ENCODE data around the gene MAP3K9.

The MAP3K9 gene

GRCh38 chr14:70731447-70732239 is 77.7 kb downstream of the MAP3K9 start:
- H3K36me3 ChIP-seq (ENCODE audit: control insufficient read depth in 1 of 2, insufficient read depth in 2 of 2, low read length in 2 of 2): peaks cover 12 to 33% of the 10 kb centered on the region in 2 donors
- H3K27ac ChIP-seq (ENCODE audit: low read depth, low read length): no peak overlapping the region
- no peaks in the 10 kb centered on the region for H3K27me3 ChIP-seq (ENCODE audit: control insufficient read depth in 1 of 2, insufficient read depth in 2 of 2, low read length in 2 of 2)
- no peaks in the 10 kb centered on the region for H3K4me1 ChIP-seq (ENCODE audit: control insufficient read depth in 1 of 2, insufficient read depth in 2 of 2, low read length in 2 of 2)
- no peaks in the 10 kb centered on the region for H3K9me3 ChIP-seq (ENCODE audit: control insufficient read depth in 1 of 2, low read length in 2 of 2)
- H3K4me3 ChIP-seq (ENCODE audit: low read depth in 1 of 2, low read length in 2 of 2): no peak overlapping the region
- no peak overlapping the region for H3K9ac ChIP-seq (ENCODE audit: low read depth in 1 of 2, low read length in 2 of 2)

GRCh38 chr14:70730393-70730792 is 78.9 kb downstream of the MAP3K9 start:
- Histone ChIP-seq H3K27me3 (ENCODE audit: control insufficient read depth in 1 of 2, insufficient read depth in 2 of 2, low read length in 2 of 2) (no peaks in the 10 kb centered on the region), H3K27ac (ENCODE audit: low read depth, low read length) (no peak overlapping the region), H3K36me3 (ENCODE audit: control insufficient read depth in 1 of 2, insufficient read depth in 2 of 2, low read length in 2 of 2) (peaks cover 12 to 33% of the 10 kb centered on the region in 2 donors), H3K9ac (ENCODE audit: low read depth in 1 of 2, low read length in 2 of 2) (no peak overlapping the region), H3K9me3 (ENCODE audit: control insufficient read depth in 1 of 2, low read length in 2 of 2) (no peaks in the 10 kb centered on the region), H3K4me3 (ENCODE audit: low read depth in 1 of 2, low read length in 2 of 2) (no peak overlapping the region), H3K4me1 (ENCODE audit: control insufficient read depth in 1 of 2, insufficient read depth in 2 of 2, low read length in 2 of 2) (no peaks in the 10 kb centered on the region)

GRCh38 chr14:70726651-70727375 is 82.5 kb downstream of the MAP3K9 start:
- H3K9me3 ChIP-seq (ENCODE audit: control insufficient read depth in 1 of 2, low read length in 2 of 2): no peaks in the 10 kb centered on the region
- peaks cover 0 to 10% of the 10 kb centered on the region in 2 donors for H3K36me3 ChIP-seq (ENCODE audit: control insufficient read depth in 1 of 2, insufficient read depth in 2 of 2, low read length in 2 of 2)
- H3K27me3 ChIP-seq (ENCODE audit: control insufficient read depth in 1 of 2, insufficient read depth in 2 of 2, low read length in 2 of 2): no peaks in the 10 kb centered on the region
- no peak overlapping the region for H3K27ac ChIP-seq (ENCODE audit: low read depth, low read length)
- no peaks in the 10 kb centered on the region for H3K4me1 ChIP-seq (ENCODE audit: control insufficient read depth in 1 of 2, insufficient read depth in 2 of 2, low read length in 2 of 2)
- no peak overlapping the region for H3K9ac ChIP-seq (ENCODE audit: low read depth in 1 of 2, low read length in 2 of 2)
- H3K4me3 ChIP-seq (ENCODE audit: low read depth in 1 of 2, low read length in 2 of 2): no peak overlapping the region

GRCh38 chr14:70724944-70725343 is 84.4 kb downstream of the MAP3K9 start:
- no peaks in the 10 kb centered on the region for H3K27me3 ChIP-seq (ENCODE audit: control insufficient read depth in 1 of 2, insufficient read depth in 2 of 2, low read length in 2 of 2)
- no peak overlapping the region for H3K4me3 ChIP-seq (ENCODE audit: low read depth in 1 of 2, low read length in 2 of 2)
- H3K4me1 ChIP-seq (ENCODE audit: control insufficient read depth in 1 of 2, insufficient read depth in 2 of 2, low read length in 2 of 2): no peaks in the 10 kb centered on the region
- H3K27ac ChIP-seq (ENCODE audit: low read depth, low read length): no peak overlapping the region
- H3K36me3 ChIP-seq (ENCODE audit: control insufficient read depth in 1 of 2, insufficient read depth in 2 of 2, low read length in 2 of 2): peaks cover 0 to 2% of the 10 kb centered on the region in 2 donors
- H3K9me3 ChIP-seq (ENCODE audit: control insufficient read depth in 1 of 2, low read length in 2 of 2): no peaks in the 10 kb centered on the region
- no peak overlapping the region for H3K9ac ChIP-seq (ENCODE audit: low read depth in 1 of 2, low read length in 2 of 2)

GRCh38 chr14:70724110-70724509 is 85.2 kb downstream of the MAP3K9 start:
- H3K27me3 ChIP-seq (ENCODE audit: control insufficient read depth in 1 of 2, insufficient read depth in 2 of 2, low read length in 2 of 2): no peaks in the 10 kb centered on the region
- no peak overlapping the region for H3K4me3 ChIP-seq (ENCODE audit: low read depth in 1 of 2, low read length in 2 of 2)
- H3K9me3 ChIP-seq (ENCODE audit: control insufficient read depth in 1 of 2, low read length in 2 of 2): no peaks in the 10 kb centered on the region
- H3K4me1 ChIP-seq (ENCODE audit: control insufficient read depth in 1 of 2, insufficient read depth in 2 of 2, low read length in 2 of 2): no peaks in the 10 kb centered on the region
- no peaks in the 10 kb centered on the region for H3K36me3 ChIP-seq (ENCODE audit: control insufficient read depth in 1 of 2, insufficient read depth in 2 of 2, low read length in 2 of 2)
- no peak overlapping the region for H3K27ac ChIP-seq (ENCODE audit: low read depth, low read length)
- no peak overlapping the region for H3K9ac ChIP-seq (ENCODE audit: low read depth in 1 of 2, low read length in 2 of 2)

- Histone ChIP-seq H3K27ac (ENCODE audit: low read depth, low read length) (no peak overlapping the region), H3K27me3 (ENCODE audit: control insufficient read depth in 1 of 2, insufficient read depth in 2 of 2, low read length in 2 of 2) (no peaks in the 10 kb centered on the region), H3K4me3 (ENCODE audit: low read depth in 1 of 2, low read length in 2 of 2) (no peak overlapping the region), H3K4me1 (ENCODE audit: control insufficient read depth in 1 of 2, insufficient read depth in 2 of 2, low read length in 2 of 2) (peaks cover 7 to 8% of the 10 kb centered on the region in 2 donors), H3K9me3 (ENCODE audit: control insufficient read depth in 1 of 2, low read length in 2 of 2) (no peaks in the 10 kb centered on the region), H3K9ac (ENCODE audit: low read depth in 1 of 2, low read length in 2 of 2) (no peak overlapping the region), H3K36me3 (ENCODE audit: control insufficient read depth in 1 of 2, insufficient read depth in 2 of 2, low read length in 2 of 2) (no peaks in the 10 kb centered on the region)
Observed at GRCh38 chr14:70723276-70723675, 86.0 kb downstream of the MAP3K9 start.

GRCh38 chr14:70722418-70722817 is 86.9 kb downstream of the MAP3K9 start:
- no peaks in the 10 kb centered on the region for H3K27me3 ChIP-seq (ENCODE audit: control insufficient read depth in 1 of 2, insufficient read depth in 2 of 2, low read length in 2 of 2)
- peaks cover 8 to 11% of the 10 kb centered on the region in 2 donors for H3K4me1 ChIP-seq (ENCODE audit: control insufficient read depth in 1 of 2, insufficient read depth in 2 of 2, low read length in 2 of 2)
- H3K27ac ChIP-seq (ENCODE audit: low read depth, low read length): no peak overlapping the region
- H3K9ac ChIP-seq (ENCODE audit: low read depth in 1 of 2, low read length in 2 of 2): no peak overlapping the region
- H3K36me3 ChIP-seq (ENCODE audit: control insufficient read depth in 1 of 2, insufficient read depth in 2 of 2, low read length in 2 of 2): no peaks in the 10 kb centered on the region
- H3K9me3 ChIP-seq (ENCODE audit: control insufficient read depth in 1 of 2, low read length in 2 of 2): no peaks in the 10 kb centered on the region
- no peak overlapping the region for H3K4me3 ChIP-seq (ENCODE audit: low read depth in 1 of 2, low read length in 2 of 2)

- Histone ChIP-seq H3K4me1 (ENCODE audit: control insufficient read depth in 1 of 2, insufficient read depth in 2 of 2, low read length in 2 of 2) (peaks cover 17 to 18% of the 10 kb centered on the region in 2 donors), H3K27ac (ENCODE audit: low read depth, low read length) (no peak overlapping the region), H3K27me3 (ENCODE audit: control insufficient read depth in 1 of 2, insufficient read depth in 2 of 2, low read length in 2 of 2) (no peaks in the 10 kb centered on the region), H3K4me3 (ENCODE audit: low read depth in 1 of 2, low read length in 2 of 2) (no peak overlapping the region), H3K9ac (ENCODE audit: low read depth in 1 of 2, low read length in 2 of 2) (no peak overlapping the region), H3K9me3 (ENCODE audit: control insufficient read depth in 1 of 2, low read length in 2 of 2) (no peaks in the 10 kb centered on the region), H3K36me3 (ENCODE audit: control insufficient read depth in 1 of 2, insufficient read depth in 2 of 2, low read length in 2 of 2) (no peaks in the 10 kb centered on the region)
Observed at GRCh38 chr14:70721542-70721941, 87.8 kb downstream of the MAP3K9 start.

- Histone ChIP-seq H3K4me1 (ENCODE audit: control insufficient read depth in 1 of 2, insufficient read depth in 2 of 2, low read length in 2 of 2) (peaks cover 19 to 21% of the 10 kb centered on the region in 2 donors), H3K9ac (ENCODE audit: low read depth in 1 of 2, low read length in 2 of 2) (no peak overlapping the region), H3K27me3 (ENCODE audit: control insufficient read depth in 1 of 2, insufficient read depth in 2 of 2, low read length in 2 of 2) (no peaks in the 10 kb centered on the region), H3K9me3 (ENCODE audit: control insufficient read depth in 1 of 2, low read length in 2 of 2) (no peaks in the 10 kb centered on the region), H3K4me3 (ENCODE audit: low read depth in 1 of 2, low read length in 2 of 2) (no peak overlapping the region), H3K36me3 (ENCODE audit: control insufficient read depth in 1 of 2, insufficient read depth in 2 of 2, low read length in 2 of 2) (no peaks in the 10 kb centered on the region), H3K27ac (ENCODE audit: low read depth, low read length) (no peak overlapping the region)
Observed at GRCh38 chr14:70718383-70719118, 90.8 kb downstream of the MAP3K9 start.

- peaks cover 19 to 21% of the 10 kb centered on the region in 2 donors for H3K4me1 ChIP-seq (ENCODE audit: control insufficient read depth in 1 of 2, insufficient read depth in 2 of 2, low read length in 2 of 2)
- H3K27ac ChIP-seq (ENCODE audit: low read depth, low read length): no peak overlapping the region
- no peak overlapping the region for H3K4me3 ChIP-seq (ENCODE audit: low read depth in 1 of 2, low read length in 2 of 2)
- H3K9ac ChIP-seq (ENCODE audit: low read depth in 1 of 2, low read length in 2 of 2): no peak overlapping the region
- H3K36me3 ChIP-seq (ENCODE audit: control insufficient read depth in 1 of 2, insufficient read depth in 2 of 2, low read length in 2 of 2): no peaks in the 10 kb centered on the region
- no peaks in the 10 kb centered on the region for H3K27me3 ChIP-seq (ENCODE audit: control insufficient read depth in 1 of 2, insufficient read depth in 2 of 2, low read length in 2 of 2)
- H3K9me3 ChIP-seq (ENCODE audit: control insufficient read depth in 1 of 2, low read length in 2 of 2): no peaks in the 10 kb centered on the region
Observed at GRCh38 chr14:70716958-70717357, 92.4 kb downstream of the MAP3K9 start.

Measured in duodenal mucosa (tissue), 2 donors.